GM19351 (cell line): Measurements from ENCODE around the gene TNFAIP6.
A peak's percentile ranks its signal among the peaks of the same experiment; 100 is the strongest.

Source experiments
- ATAC-seq: cut with Tn5 transposase; IDR thresholded peaks from one replicate; pipeline ENCODE4 v1.9.1; 2021; ENCODE audit warnings: mild to moderate bottlenecking, moderate library complexity; ENCODE audit not compliant: unreplicated experiment

Gene TNFAIP6

DNA sequence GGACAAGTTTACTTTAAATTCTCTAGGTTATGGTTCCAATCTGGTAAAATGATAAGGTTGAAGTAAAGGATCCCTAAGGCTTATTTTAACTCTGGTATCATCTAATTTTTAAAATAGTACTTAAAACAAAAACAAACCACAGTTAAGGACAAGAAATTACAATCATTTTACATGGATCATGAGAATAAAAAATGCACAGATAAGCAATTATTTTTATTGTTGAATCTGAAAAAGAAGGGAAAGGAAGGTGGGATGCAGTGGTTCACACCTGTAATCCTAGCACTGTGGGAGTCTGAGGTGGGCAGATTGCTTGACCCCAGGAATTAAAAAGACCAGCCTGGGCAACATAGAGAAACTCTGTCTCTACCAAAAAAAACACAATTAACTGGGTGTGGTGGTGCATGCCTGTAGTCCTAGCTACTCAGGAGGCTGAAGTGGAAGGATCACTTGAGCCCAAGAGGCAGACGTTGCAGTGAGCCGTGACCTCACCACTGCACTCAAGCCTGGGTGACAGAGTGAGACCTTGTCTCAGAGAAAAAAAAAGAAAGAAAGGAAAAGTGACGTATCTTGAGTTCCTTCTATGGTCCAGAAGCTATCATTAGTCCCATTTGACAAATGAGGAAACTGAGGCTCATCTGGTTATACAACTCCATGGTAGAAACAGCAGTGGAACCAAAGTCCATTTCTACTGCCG, 2.5 kb downstream of the TNFAIP6 start:
- ATAC-seq, result no peak

DNA sequence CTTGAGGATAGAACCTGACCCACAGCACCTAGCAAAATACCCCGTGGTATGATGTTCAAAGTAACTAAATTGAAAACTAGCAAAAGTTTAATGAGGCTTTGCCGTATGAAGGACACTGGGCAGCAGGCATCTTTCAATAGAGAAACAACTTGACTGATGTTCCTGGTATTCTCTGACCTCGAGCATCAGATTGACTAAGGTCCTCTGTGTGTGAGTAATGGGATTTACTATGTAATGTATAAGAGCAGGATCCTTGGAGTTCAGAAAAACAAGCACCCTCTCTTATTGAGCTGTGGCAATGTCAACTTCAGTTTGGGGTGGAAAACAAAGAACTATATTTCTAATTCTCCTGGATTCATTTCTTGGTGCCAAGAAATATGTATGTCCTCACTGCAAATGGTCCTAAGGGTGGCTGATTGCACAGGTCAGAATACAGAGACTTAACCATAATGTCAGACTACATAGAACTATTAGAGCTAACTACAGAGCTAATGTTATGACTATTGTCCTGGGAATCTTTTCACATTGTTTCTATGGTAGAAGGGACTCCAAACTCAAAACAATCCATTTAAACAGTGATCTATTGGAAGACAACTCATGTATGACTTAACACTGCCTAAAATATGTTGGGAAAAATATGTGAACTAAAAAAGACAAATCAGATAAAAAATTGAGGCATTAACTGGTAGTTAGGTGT, 4.4 kb downstream of the TNFAIP6 start:
- no peak for ATAC-seq

GRCh38 chr2:151363709-151364108, 6.3 kb downstream of the TNFAIP6 start:
- ATAC-seq, result peak; percentile 65

GRCh38 chr2:151367571-151367970, 10.2 kb downstream of the TNFAIP6 start:
- no peak for ATAC-seq

GRCh38 chr2:151374436-151374835, 17.0 kb downstream of the TNFAIP6 start:
- ATAC-seq, result peak; percentile 95

GRCh38 chr2:151379169-151379568, 21.8 kb downstream of the TNFAIP6 start:
- no peak for ATAC-seq

DNA sequence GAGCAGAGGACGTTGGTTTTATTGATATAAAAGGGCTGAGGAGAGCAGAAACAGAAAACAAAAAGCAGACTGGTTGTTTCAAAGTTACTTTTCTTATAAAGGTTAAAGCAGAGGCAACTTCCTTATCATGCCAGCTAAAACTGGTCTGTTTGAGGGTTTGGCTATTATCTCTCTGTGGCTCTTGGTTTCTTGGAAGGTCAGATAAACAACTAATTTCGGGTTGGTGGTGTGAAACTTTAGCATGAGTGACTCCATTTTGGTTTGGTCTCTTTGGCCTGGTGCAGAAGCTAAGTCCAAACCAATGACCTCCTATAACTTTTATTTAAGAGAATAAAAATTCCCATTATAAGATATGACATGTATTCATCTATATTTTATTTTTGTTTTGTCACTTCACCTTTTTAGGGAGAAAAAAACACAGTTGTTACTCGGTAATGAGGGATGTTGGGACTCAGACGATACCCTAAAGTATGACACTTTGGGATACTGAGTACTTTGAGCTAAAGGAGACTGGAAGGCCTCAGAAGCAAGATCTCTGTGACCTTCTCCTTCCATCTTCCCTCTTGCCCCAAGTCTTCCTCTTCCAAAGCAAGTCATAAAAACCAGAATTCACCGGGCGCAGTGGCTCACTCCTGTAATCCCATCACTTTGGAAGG, 23.3 kb downstream of the TNFAIP6 start:
- no peak for ATAC-seq

- no peak for ATAC-seq
These were observed 23.9 kb downstream of the TNFAIP6 start for GRCh38 chr2:151381266-151381665.

- no peak for ATAC-seq
These were observed 30.6 kb downstream of the TNFAIP6 start for GRCh38 chr2:151388011-151388410.

DNA sequence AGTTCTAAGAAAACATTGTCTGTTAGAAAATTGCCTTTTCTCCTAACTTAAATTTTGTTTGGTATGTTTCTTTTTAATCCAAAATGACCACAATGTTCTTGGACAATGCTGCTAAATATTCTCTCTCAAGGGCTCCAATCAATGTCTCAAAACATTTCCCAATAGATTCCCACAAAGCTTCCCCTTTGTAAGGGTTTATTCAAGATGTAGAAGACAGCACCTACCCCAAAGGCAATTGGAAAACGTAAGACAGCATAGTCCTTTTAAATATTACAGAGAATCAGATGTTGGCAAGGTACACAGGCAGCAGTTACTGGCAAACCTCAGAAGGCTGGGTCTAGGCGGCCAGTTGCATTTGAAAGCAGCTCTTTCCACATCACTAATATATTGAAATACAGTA, 34.0 kb downstream of the TNFAIP6 start:
- no peak for ATAC-seq

- no peak for ATAC-seq
These were observed 37.1 kb downstream of the TNFAIP6 start for GRCh38 chr2:151394509-151394908.

GRCh38 chr2:151395509-151396374, 38.4 kb downstream of the TNFAIP6 start:
- no peak for ATAC-seq

DNA sequence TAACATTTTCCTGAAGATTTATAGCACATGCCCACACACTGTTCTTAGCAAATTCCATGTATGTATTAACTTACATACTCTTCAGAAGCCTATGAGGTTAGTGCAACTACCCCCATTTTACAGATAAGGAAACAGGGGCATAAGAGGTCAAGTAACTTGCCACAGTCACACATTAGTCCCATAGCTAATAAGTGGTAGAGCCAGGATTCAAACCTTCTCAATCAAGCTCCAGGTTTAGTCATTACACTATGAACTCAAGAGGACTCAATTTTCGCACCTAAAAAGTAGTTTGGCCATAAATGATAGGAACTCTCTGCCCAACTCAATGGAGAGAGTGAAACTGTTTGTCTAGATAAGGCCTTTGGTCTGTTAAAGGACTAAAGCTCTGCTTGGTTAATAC, 42.6 kb downstream of the TNFAIP6 start:
- ATAC-seq, result no peak

- no peak for ATAC-seq
These were observed 43.8 kb downstream of the TNFAIP6 start for GRCh38 chr2:151401149-151401548.

- no peak for ATAC-seq
These were observed 46.5 kb downstream of the TNFAIP6 start for GRCh38 chr2:151403914-151404313.

DNA sequence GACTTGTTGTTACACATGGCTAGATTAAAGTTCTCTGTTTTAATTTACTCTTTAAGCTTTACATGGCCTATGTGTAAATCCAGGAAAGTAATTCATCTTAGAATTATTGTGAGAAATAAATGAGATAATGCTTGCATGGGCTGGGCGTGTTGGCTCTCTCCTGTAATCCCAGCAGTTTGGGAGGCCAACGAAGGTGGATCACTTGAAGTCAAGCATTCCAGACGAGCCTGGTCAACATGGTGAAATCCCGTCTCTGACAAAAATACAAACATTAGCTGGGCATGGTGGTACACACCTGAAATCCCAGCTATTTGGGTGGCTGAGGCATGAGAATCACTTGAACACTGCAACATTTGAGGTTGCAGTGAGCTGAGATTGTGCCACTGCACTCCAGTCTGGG, 48.0 kb downstream of the TNFAIP6 start:
- ATAC-seq, result no peak

- ATAC-seq, result no peak
These were observed 49.9 kb downstream of the TNFAIP6 start for GRCh38 chr2:151407281-151407680.

- ATAC-seq, result no peak
These were observed 51.6 kb downstream of the TNFAIP6 start for GRCh38 chr2:151408788-151409600.

GRCh38 chr2:151409601-151410484, 52.5 kb downstream of the TNFAIP6 start, which contains the start of gene RIF1:
RIF1 (plus strand) TSS chr2:151409902; CDS start chr2:151410424, 522 bp downstream.
- ATAC-seq, result peak; percentile 91
